ENCODE measurements around the gene RIOX2. TPM values are rescaled to one million over a fixed set of nuclear protein-coding genes. Genes with fewer than 3 reads are reported as not detected.

Gene RIOX2
- total and polyA plus RNA-seq, 2 of the 8 experiments (the other 6 are each of a cell fraction or from before 2014, with no cell fraction given) = 3.8 to 16.4 TPM

GRCh38 chr3:97939401-97939800 lies 32.8 kb downstream of the RIOX2 start:
- Histone ChIP-seq H2BK12ac (ENCODE audit: low read depth, low read length) (no peak overlapping the region), H3K79me2 (ENCODE audit: control insufficient read depth in 1 of 2, insufficient read depth in 2 of 2, low read length in 2 of 2) (no peaks in the 10 kb centered on the region), H3K27ac (ENCODE audit: low read depth, low read length) (no peak overlapping the region), H3K23ac (ENCODE audit: insufficient read length) (no peak overlapping the region), H3K9me3 (ENCODE audit: insufficient read depth in 2 of 2, low read depth in 1 of 2, low read length in 1 of 2) (no peaks in the 10 kb centered on the region), H3K9ac (replicated peaks in 1 of 4; ENCODE audit: extremely low read depth in 1 of 4, low read depth in 3 of 4, low read length in 3 of 4) (no peak overlapping the region), H3K4me1 (replicated peaks in 1 of 4; ENCODE audit: control insufficient read depth in 3 of 4, insufficient read depth in 4 of 4, low read length in 3 of 4) (no peaks in the 10 kb centered on the region), H2BK20ac (ENCODE audit: low read length) (no peak overlapping the region), H3K18ac (ENCODE audit: extremely low read depth, low read length) (no peak overlapping the region), H4K5ac (ENCODE audit: insufficient read length, low read depth, low read length) (no peak overlapping the region), H4K20me1 (replicated peaks in 1 of 2; ENCODE audit: control insufficient read depth in 1 of 2, insufficient read depth in 2 of 2, low read length in 2 of 2) (no peaks in the 10 kb centered on the region), H3K4ac (replicated peaks; ENCODE audit: insufficient read length, low read depth, low read length) (no peak overlapping the region), H2BK15ac (ENCODE audit: low read length) (no peak overlapping the region), H2AFZ (ENCODE audit: low read length) (no peak overlapping the region), H2BK120ac (replicated peaks; ENCODE audit: low read depth, low read length) (no peak overlapping the region), H4K8ac (ENCODE audit: extremely low read depth, insufficient read depth, low read length) (no peak overlapping the region), H3K27me3 (replicated peaks in 1 of 4; ENCODE audit: control insufficient read depth in 3 of 4, extremely low read depth in 1 of 4, insufficient read depth in 3 of 4, low read length in 3 of 4) (no peaks in the 10 kb centered on the region), H4K91ac (replicated peaks; ENCODE audit: insufficient read length, low read length) (no peak overlapping the region), H3K56ac (replicated peaks; ENCODE audit: insufficient read length, low read depth, low read length) (no peak overlapping the region), H2BK5ac (ENCODE audit: low read depth, low read length) (no peak overlapping the region), H3K4me2 (ENCODE audit: insufficient read depth in 1 of 2, low read depth in 2 of 2, low read length in 2 of 2) (no peak overlapping the region), H3K79me1 (ENCODE audit: low read depth, low read length) (no peaks in the 10 kb centered on the region), H3K36me3 (ENCODE audit: control insufficient read depth in 2 of 4, insufficient read depth in 4 of 4, low read length in 3 of 4) (peaks cover 0 to 14% (median 3%) of the 10 kb centered on the region in 4 experiments; a peak in 4 of 8 replicates), H3K23me2 (ENCODE audit: low read depth, low read length) (no peaks in the 10 kb centered on the region; the same call in 1 of the 2 replicates), H3K14ac (ENCODE audit: insufficient read length) (no peak overlapping the region), H2AK5ac (ENCODE audit: low read depth, low read length) (no peak overlapping the region), H3K4me3 (ENCODE audit: extremely low read depth in 1 of 4, insufficient read depth in 2 of 4, low read depth in 3 of 4, low read length in 4 of 4) (no peak overlapping the region)
- DNase-seq (ENCODE audit: low read depth in 1 of 2, low spot score in 2 of 2) = no peak
- WGBS, 2 experiments (ENCODE audit: extremely low coverage in 1 of 2, insufficient coverage in 1 of 2, insufficient read length in 1 of 2, insufficient replicate concordance in 2 of 2, low coverage in 1 of 2, low lambda C conversion rate in 2 of 2, missing lambda C conversion rate in 1 of 2) = 85% methylated on average over 2 of the region's 2 CpGs; no CpG with 5 or more reads in 1 of the 2 experiments
- ChIA-PET CTCF (ENCODE audit: partially characterized antibody) (interaction anchor here (1.5 to 4.2 kb wide), 4 partner anchors 14 to 145 kb away, joined by 4 to 27 read pairs (median 6); no protein-coding TSS in a partner anchor), POLR2A (ENCODE audit: partially characterized antibody) (no interaction called here)
- no peak for TF ChIP-seq EGR1 (IDR thresholded peaks at IDR 0.05; ENCODE audit: borderline replicate concordance, low read depth, low read length)
- no peak for TF ChIP-seq CEBPB (IDR thresholded peaks at IDR 0.05; ENCODE audit: low read depth, low read length)
- TF ChIP-seq CTBP2 (IDR thresholded peaks at IDR 0.05; ENCODE audit: borderline replicate concordance, insufficient read depth, insufficient read length, low read length) = no peak
- FAIRE-seq = no peak
